H1 (cell line): ENCODE data around the gene CHP2. TPM values are rescaled to one million over a fixed set of nuclear protein-coding genes. Genes with fewer than 3 reads are reported as not detected.

Experiments used
- CBX5 ChIP-seq: fragments of 300-800, 300-1000 bp; sonication (generic); IDR thresholded peaks from 2 replicates; pipeline ENCODE4 v1.7.1; 2016; ENCODE audit warnings: antibody characterized with exemption, low read length, low read depth
- CREB1 ChIP-seq: IDR thresholded peaks from 2 replicates; pipeline ENCODE4 v1.6.1; 2012; ENCODE audit warnings: inconsistent platforms
- MAFK ChIP-seq: IDR thresholded peaks from 2 replicates; pipeline ENCODE4 v1.6.1; 2012; ENCODE audit warnings: low read depth, mild to moderate bottlenecking, improper control_type of control experiment, low read length
- SIRT6 ChIP-seq: IDR thresholded peaks from one replicate; pipeline ENCODE4 v1.7.1; 2012; ENCODE audit warnings: low read length, inconsistent platforms
- TAF7 ChIP-seq: optimal IDR thresholded peaks from 2 replicates; pipeline ENCODE3; 2011; ENCODE audit warnings: low read depth, mild to moderate bottlenecking, inconsistent platforms, low read length, moderate library complexity, borderline replicate concordance
- polyA plus RNA-seq, 7 experiments: library from polyadenylated mRNA; depleted of rRNA in 3 of 7; stranded (reverse) in 5 of 7; unstranded in 2 of 7; fragments of >200 nt in 5 of 7; fragments of 200-250 nt in 2 of 7; gene quantifications; 1 replicate in 5 of 7; 2 replicates in 1 of 7; 4 replicates in 1 of 7; pipeline versions ENCODE4 v1.2.1 to v1.2.3, GENCODE V29; 2011 to 2013; ENCODE audit warnings: missing spikeins in 2 of 7, mixed read lengths in 2 of 7
- total RNA-seq: library from RNA; stranded (reverse); fragmentation: NEBNext Ultra II Directional; extraction: Animal tissue kit (Norgen Biotek cat#: 25700); gene quantifications from 2 replicates; pipeline ENCODE4 v1.2.1, GENCODE V29; 2021

Gene CHP2
- total and polyA plus RNA-seq, 2 of the 8 experiments (the other 6 are each of a cell fraction or from before 2014, with no cell fraction given) = 1.3 to 1.6 TPM

DNA sequence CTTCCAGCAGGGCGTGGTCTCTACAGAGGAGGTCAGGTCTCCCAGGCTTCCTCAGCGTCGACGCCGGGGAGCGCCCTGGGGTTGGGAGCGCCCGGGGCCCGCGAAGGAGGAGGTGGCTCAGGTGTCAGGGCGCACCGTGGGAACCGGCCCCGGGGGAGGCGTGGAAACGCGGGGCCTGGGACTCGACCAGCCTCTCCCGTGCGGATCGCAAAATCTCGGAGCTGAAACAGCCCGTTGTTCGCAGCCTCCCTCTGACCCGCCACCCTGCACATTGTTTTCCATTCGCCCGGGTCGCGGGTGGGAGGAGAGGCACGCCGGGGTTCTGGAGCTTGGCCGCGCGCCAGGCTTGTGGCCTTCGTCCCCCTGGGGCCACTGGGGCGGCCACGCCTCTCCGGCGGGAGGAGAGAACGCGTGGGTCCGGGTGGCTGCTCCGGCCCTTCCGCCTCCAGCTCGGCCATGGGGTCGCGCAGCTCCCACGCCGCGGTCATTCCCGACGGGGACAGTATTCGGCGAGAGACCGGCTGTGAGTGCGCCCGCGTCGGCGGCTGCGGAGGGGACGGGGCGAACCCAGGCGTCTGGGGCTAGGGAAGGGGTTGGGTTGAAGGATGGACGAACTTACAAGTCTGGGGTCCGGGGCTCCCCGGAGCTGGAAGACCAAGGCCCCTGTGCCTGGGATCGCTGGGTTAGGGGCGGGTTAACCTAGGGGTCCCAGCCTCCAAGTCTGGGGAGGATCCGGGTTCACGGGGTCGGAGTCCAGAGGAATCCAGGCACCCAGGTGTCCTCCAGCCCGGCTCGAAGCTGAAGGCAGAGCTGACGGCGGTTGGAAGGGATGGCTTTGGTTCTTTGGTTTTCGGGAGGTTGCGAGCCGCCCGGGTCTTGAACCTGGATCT, at the start of gene CHP2 (continued):
- TF ChIP-seq CBX5 (no peak), SIRT6 (no peak), TAF7 (no peak), MAFK (no peak), CREB1 (no peak)
- TF ChIP-seq, all 59 proteins: peak for 4
